GM10248 (cell line): ENCODE measurements around the gene SCUBE1.

ENCODE experiments used
- CTCF ChIA-PET: fragments of 300-600 bp; sonication (Branson Sonifier 250); formaldehyde crosslinking; extraction: SDS; loops from one replicate; lab custom pipeline; 2021; ENCODE audit warnings: antibody characterized with exemption; lab: Yijun Ruan, JAX
- POLR2A ChIA-PET: fragments of 350-650 bp; sonication (Branson Sonifier 250); formaldehyde crosslinking; extraction: SDS; loops from one replicate; lab custom pipeline; 2020; ENCODE audit warnings: antibody characterized with exemption; lab: Yijun Ruan, JAX
- DNase-seq: peaks from one replicate; pipeline ENCODE4 v3.0.0; 2012; ENCODE audit errors: extremely low spot score
- CTCF ChIP-seq: IDR thresholded peaks from 2 replicates; pipeline ENCODE4 v1.5.1; 2012; ENCODE audit warnings: mild to moderate bottlenecking, low read depth; ENCODE audit errors: extremely low read depth, missing control alignments, control extremely low read depth

SCUBE1 gene

DNA sequence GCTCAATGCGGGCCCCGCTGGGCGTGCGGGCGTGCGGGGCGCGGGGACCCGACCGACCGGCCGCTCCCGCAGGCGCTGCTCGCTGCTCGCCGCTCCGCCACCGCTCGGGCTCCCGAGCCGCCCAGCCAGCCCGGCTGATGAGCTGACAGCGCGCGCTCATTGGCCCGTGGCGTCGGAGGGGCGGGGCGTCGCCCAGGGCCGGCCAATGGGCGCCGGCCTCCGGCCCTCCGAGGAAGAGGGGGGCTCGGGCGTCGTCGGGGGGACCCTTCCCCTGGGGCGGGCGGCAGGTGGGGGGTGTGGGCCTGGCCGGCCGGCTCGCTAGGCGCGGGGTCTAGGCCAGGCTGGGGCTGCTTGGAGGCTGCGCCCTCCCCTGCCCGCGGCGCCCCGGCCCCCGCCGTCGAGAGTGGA, at the start of gene SCUBE1:
TSS of gene SCUBE1 (minus strand) at position 111 of the 408 bp plus-strand sequence. CDS start 111 bp downstream, outside the sequence.
- TF ChIP-seq CTCF, result no peak
- DNase-seq, result peak; percentile 63
- POLR2A ChIA-PET, result no interaction called here
- CTCF ChIA-PET, result interaction anchor here (5.3 kb wide), 1 partner anchor 70 kb away, joined by 118 read pairs; no protein-coding TSS in a partner anchor

- DNase-seq, result no peak
- ChIA-PET POLR2A (no interaction called here), CTCF (no interaction called here)
- no peak for TF ChIP-seq CTCF
These were observed 49.3 kb upstream of the SCUBE1 start for GRCh38 chr22:43392385-43392989.

DNA sequence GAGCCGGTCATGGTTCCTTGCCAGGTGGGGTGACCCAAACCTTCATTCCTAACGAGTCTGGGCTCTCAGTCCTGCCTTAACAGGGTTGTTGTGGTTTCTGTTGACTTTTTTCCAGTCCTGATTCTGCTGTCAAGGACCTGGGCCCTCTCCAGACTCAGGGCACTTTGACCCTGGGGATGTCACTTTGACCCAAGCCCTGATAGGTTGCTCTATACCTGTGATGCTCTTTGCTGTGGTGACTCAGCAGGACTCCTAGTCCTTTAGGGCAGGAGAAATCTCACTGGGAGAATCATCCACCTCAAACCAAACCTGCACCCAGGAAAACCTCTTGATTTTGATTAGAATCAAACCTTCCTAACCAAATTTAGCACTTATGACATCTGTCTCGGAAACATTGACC, 48.1 kb upstream of the SCUBE1 start:
- no peak for DNase-seq
- no peak for TF ChIP-seq CTCF
- ChIA-PET CTCF (no interaction called here), POLR2A (no interaction called here)

DNA sequence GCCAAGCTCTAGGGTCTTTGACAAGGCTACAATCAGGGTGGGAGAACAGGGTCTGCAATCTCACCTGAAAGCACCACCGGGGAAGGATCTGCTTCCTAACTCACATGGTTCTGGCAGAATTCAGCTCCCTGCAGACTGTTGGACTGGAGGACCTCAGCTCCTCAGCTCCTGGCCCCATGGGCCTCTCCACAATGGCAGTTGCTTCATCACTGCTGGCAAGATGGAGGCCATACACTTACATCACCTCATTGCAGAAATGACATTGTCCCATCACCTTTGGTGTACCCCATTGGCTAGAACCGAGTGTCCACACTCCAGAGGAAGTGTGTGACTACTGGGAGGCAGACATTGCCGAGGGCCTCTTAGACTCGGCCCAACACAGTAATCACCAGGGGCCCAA, 47.7 kb upstream of the SCUBE1 start:
- CTCF ChIA-PET, result no interaction called here
- TF ChIP-seq CTCF, result no peak

DNA sequence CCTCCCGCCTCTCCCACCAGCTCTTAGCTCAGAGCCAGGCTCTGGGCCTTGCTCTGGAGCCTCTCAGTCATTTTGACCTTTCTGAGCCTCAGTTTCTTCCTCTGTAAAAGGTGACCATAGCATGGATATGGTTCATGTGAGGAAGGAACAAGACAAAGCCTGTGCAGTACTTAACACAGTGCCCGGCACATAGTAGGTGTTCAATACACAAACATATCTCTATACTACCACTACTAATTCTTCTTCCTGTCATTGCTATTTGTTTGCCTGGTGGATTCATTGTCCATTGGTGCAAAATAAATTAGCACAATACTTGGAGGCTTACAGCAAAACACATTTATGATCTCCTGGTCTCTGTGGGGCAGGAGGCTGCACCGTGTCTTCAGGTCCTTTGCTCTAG, 47.0 kb upstream of the SCUBE1 start:
- no peak for TF ChIP-seq CTCF
- POLR2A ChIA-PET, result no interaction called here
- DNase-seq, result no peak
- CTCF ChIA-PET, result interaction anchor here (0.9 to 1.8 kb wide), 3 partner anchors 12 to 16 kb away, joined by 3 to 7 read pairs (median 4); no protein-coding TSS in a partner anchor

More for the DNA sequence above, 47.7 kb upstream of the SCUBE1 start:
- no peak for DNase-seq
- POLR2A ChIA-PET, result no interaction called here

- ChIA-PET POLR2A (no interaction called here), CTCF (interaction anchor here (0.8 to 1.8 kb wide), 5 partner anchors 11 to 1238 kb away, joined by 3 to 7 read pairs (median 4); no protein-coding TSS in a partner anchor)
- no peak for DNase-seq
- TF ChIP-seq CTCF, result no peak
These were observed 46.2 kb upstream of the SCUBE1 start for GRCh38 chr22:43389227-43389836.
